Osteoblast (primary cell): ENCODE measurements around the gene NISCH. TPM values are rescaled to one million over a fixed set of nuclear protein-coding genes. Genes with fewer than 3 reads are reported as not detected.
A peak's percentile ranks its signal among the peaks of the same experiment; 100 is the strongest.

ENCODE experiments used
- DNase-seq: peaks from one replicate; pipeline ENCODE4 v3.0.0; 2011; ENCODE audit warnings: low spot score, mixed read lengths; ENCODE audit not compliant: insufficient read length; ENCODE audit errors: missing footprints
- H2AFZ ChIP-seq: 2 replicates; pipeline ENCODE4 v1.6.0; 2011; ENCODE audit warnings: mild to moderate bottlenecking, low read length
- H3K27ac ChIP-seq: 2 replicates; pipeline ENCODE4 v1.5.1; 2011; ENCODE audit warnings: mild to moderate bottlenecking, low read depth, low read length, moderate library complexity
- H3K27me3 ChIP-seq: 2 replicates; pipeline ENCODE4 v1.6.0; 2012; ENCODE audit warnings: mild to moderate bottlenecking, control low read depth, inconsistent platforms, low read length, moderate library complexity; ENCODE audit not compliant: insufficient read depth
- H3K36me3 ChIP-seq: 2 replicates; pipeline ENCODE4 v1.5.1; 2011; ENCODE audit warnings: mild to moderate bottlenecking, low read length, control low read depth, moderate library complexity; ENCODE audit not compliant: insufficient read depth
- H3K4me1 ChIP-seq: 2 replicates; pipeline ENCODE4 v1.5.1; 2011; ENCODE audit warnings: mild to moderate bottlenecking, low read length, control low read depth, moderate library complexity; ENCODE audit not compliant: insufficient read depth
- H3K4me2 ChIP-seq: 2 replicates; pipeline ENCODE4 v1.6.0; 2011; ENCODE audit warnings: mild to moderate bottlenecking, low read length; ENCODE audit not compliant: insufficient read depth
- H3K4me3 ChIP-seq: fragments of 200-600 bp; sonication (generic); 3 replicates; pipeline ENCODE4 v1.5.1; 2012; ENCODE audit warnings: mild to moderate bottlenecking, low read length, inconsistent platforms; ENCODE audit not compliant: insufficient read depth
- H3K79me2 ChIP-seq: 2 replicates; pipeline ENCODE4 v1.6.0; 2012; ENCODE audit warnings: mild to moderate bottlenecking, low read length, control low read depth, inconsistent platforms; ENCODE audit not compliant: insufficient read depth
- H3K9me3 ChIP-seq: 2 replicates; pipeline ENCODE4 v1.5.1; 2011; ENCODE audit warnings: low read depth, low read length, control low read depth
- H4K20me1 ChIP-seq: 2 replicates; pipeline ENCODE4 v1.6.0; 2012; ENCODE audit warnings: mild to moderate bottlenecking, low read length, control low read depth; ENCODE audit not compliant: insufficient read depth
- total RNA-seq: library from RNA; depleted of rRNA; stranded (reverse); fragments of >200 nt; gene quantifications from 2 replicates; pipeline ENCODE4 v1.2.3, GENCODE V29; 2012
- TF ChIP-seq, protein P1 (sequence below): IDR thresholded peaks from 2 replicates; pipeline ENCODE4 v1.5.1; 2011; ENCODE audit warnings: mild to moderate bottlenecking, low read depth, low read length, moderate library complexity; ENCODE audit errors: extremely low read depth

Gene NISCH
- total RNA-seq, 1 donor = 83.2 TPM

DNA sequence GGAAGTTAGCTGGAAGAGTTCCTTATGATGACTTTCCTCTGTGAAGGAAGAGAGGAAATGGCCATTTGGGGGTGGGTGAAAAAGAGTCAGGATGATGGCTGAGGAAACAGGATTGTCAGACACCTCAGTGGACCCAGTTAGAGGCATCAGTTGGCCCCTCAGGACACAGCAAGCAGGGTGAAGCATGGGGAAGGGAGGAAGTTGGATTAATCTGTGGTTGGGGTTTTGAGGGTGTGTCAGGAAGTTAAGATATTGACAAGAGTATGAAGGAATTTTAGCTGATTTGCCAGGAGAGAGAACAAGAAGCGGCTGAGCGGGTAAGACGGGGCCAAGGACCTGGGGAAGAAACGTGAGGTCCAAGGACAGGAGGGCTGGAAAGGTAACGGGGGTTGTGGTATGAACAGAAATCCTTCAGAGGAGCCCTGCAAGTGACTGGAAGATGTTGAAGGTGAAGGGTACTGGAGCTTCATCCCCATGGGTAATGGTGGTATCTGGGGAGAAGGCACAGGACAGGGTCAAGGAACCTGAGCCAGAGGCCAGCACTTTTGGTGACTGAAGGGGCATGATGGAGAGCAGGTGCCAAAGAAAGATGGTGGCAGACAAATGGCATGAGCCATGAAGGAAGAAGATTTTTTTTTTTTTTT is 83.7 kb downstream of the NISCH start:
- peak overlapping the region; percentile 62 for H3K4me2 ChIP-seq
- peak overlapping the region; percentile 32 for H3K4me3 ChIP-seq
- H3K79me2 ChIP-seq = peaks cover 63% of the 10 kb centered on the region
- peaks cover 39% of the 10 kb centered on the region for H3K4me1 ChIP-seq
- H2AFZ ChIP-seq = no peak overlapping the region
- no peaks in the 10 kb centered on the region for H3K27me3 ChIP-seq
- no peak overlapping the region for H3K27ac ChIP-seq
- H3K9me3 ChIP-seq = no peaks in the 10 kb centered on the region
- H3K36me3 ChIP-seq = peaks cover 22% of the 10 kb centered on the region
- TF ChIP-seq, protein P1, sequence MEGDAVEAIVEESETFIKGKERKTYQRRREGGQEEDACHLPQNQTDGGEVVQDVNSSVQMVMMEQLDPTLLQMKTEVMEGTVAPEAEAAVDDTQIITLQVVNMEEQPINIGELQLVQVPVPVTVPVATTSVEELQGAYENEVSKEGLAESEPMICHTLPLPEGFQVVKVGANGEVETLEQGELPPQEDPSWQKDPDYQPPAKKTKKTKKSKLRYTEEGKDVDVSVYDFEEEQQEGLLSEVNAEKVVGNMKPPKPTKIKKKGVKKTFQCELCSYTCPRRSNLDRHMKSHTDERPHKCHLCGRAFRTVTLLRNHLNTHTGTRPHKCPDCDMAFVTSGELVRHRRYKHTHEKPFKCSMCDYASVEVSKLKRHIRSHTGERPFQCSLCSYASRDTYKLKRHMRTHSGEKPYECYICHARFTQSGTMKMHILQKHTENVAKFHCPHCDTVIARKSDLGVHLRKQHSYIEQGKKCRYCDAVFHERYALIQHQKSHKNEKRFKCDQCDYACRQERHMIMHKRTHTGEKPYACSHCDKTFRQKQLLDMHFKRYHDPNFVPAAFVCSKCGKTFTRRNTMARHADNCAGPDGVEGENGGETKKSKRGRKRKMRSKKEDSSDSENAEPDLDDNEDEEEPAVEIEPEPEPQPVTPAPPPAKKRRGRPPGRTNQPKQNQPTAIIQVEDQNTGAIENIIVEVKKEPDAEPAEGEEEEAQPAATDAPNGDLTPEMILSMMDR = no peak
- H4K20me1 ChIP-seq = peaks cover 33% of the 10 kb centered on the region
- DNase-seq = no peak

DNA sequence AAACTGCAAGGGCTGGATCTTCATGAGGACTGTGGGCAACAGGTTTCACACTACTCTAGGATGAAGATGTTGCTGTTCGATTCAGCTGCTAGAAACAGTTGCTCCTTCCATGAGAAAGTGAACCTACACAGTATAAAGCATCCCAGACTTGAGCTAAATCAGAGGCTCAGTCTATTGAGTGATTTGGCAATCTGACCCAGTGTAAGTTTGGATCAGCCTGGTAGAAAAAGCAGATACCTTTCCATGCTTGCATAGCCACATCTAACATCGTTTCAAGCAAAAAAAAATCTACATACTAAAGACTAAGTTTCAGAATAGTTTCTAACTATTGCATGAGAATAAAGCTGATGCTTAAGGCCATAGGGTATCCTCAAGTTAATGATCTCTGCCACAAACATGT is 85.6 kb downstream of the NISCH start:
- H3K27me3 ChIP-seq = no peaks in the 10 kb centered on the region
- H3K4me3 ChIP-seq = no peak overlapping the region
- no peaks in the 10 kb centered on the region for H3K9me3 ChIP-seq
- DNase-seq = no peak
- peaks cover 31% of the 10 kb centered on the region for H3K4me1 ChIP-seq
- H4K20me1 ChIP-seq = peaks cover 33% of the 10 kb centered on the region
- TF ChIP-seq, protein P1 = no peak
- H2AFZ ChIP-seq = no peak overlapping the region
- no peak overlapping the region for H3K4me2 ChIP-seq
- H3K36me3 ChIP-seq = peaks cover 32% of the 10 kb centered on the region
- H3K27ac ChIP-seq = no peak overlapping the region
- peaks cover 72% of the 10 kb centered on the region for H3K79me2 ChIP-seq

Other genes starting within 250 kb of the NISCH start
- gene TLR9, start 230.0 kb upstream of the NISCH start, total RNA-seq = not detected in 2 replicates
- gene TWF2, start 216.4 kb upstream of the NISCH start, total RNA-seq = 115 and 138 TPM in 2 replicates
- gene PPM1M, start 209.8 kb upstream of the NISCH start, total RNA-seq = 23.9 and 28.2 TPM in 2 replicates
- 54.2 and 58.3 TPM in 2 replicates for gene WDR82, start 177.0 kb upstream of the NISCH start, total RNA-seq
- 13.8 and 15.0 TPM in 2 replicates for gene GLYCTK, start 167.8 kb upstream of the NISCH start, total RNA-seq
- gene DNAH1, start 139.3 kb upstream of the NISCH start, total RNA-seq = 8.0 and 8.7 TPM in 2 replicates
- 65.4 and 72.4 TPM in 2 replicates for gene BAP1, start 45.6 kb upstream of the NISCH start, total RNA-seq
- gene PHF7, start 44.9 kb upstream of the NISCH start, total RNA-seq = 8.8 and 10.9 TPM in 2 replicates
- gene SEMA3G, start 10.5 kb upstream of the NISCH start, total RNA-seq = under 0.01 TPM in 1 of 2 replicates, not detected in the other
- gene TNNC1, start 1.6 kb upstream of the NISCH start, total RNA-seq = 0.29 and 0.36 TPM in 2 replicates
- 0.59 and 1.1 TPM in 2 replicates for gene STAB1, start 39.7 kb downstream of the NISCH start, total RNA-seq
- 45.4 and 52.5 TPM in 2 replicates for gene NT5DC2, start 78.3 kb downstream of the NISCH start, total RNA-seq
- gene UQCC5, start 81.0 kb downstream of the NISCH start, total RNA-seq = 6.5 and 8.3 TPM in 2 replicates
- gene PBRM1, start 230.3 kb downstream of the NISCH start, total RNA-seq = 96.1 and 100 TPM in 2 replicates
- 111 and 129 TPM in 2 replicates for gene GNL3, start 230.4 kb downstream of the NISCH start, total RNA-seq